Measurements from ENCODE around the gene SH3BGR.

Gene SH3BGR

DNA sequence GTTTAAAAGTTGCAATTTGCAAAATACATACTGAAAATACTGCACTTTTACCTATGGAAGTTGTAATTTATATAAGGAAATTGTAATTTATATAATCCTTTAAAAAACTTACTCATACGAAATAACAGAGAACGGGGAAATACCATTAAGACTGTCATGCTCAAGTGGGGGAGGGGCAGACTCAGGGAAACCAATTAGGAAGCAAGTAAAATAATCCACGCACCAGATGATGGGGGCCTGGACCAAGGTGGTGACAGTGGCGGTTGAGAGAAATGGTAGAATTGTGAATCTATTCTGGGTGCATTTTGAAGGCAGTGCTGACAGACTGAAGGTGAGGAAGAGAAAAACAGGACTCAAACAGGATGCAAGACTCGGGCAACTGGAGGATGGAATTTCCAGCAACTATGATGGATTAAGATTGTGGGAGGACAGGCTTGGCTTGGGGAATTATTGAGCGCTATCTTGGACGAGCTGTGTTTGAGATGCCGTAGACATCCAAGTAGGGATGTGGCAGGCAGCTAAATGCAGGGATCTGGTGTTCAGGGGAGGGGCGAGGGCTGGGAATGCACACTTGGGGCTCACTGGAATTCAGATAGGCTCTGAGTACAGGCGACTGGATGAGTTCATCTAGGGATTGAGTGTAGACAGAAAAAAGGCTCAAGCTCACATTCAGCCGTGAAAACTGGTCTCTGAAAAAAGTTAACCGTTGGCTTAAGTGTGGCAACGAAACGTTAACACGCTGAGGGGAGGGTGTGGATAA, 7.2 kb upstream of the SH3BGR start:
- Histone ChIP-seq H3K36me3 (ENCODE audit: control insufficient read depth, insufficient read depth, low read length, severe bottlenecking) (no peaks in the 10 kb centered on the region), H3K9ac (ENCODE audit: low read length) (peak overlapping the region; percentile 93), H3K4me1 (ENCODE audit: control insufficient read depth, insufficient read depth, low read length) (peaks cover 23% of the 10 kb centered on the region), H3K9me3 (ENCODE audit: control insufficient read depth, low read length) (no peaks in the 10 kb centered on the region), H3K4me3 (ENCODE audit: low read length) (peak overlapping the region; percentile 94), H3K27me3 (replicated peaks; ENCODE audit: control insufficient read depth, insufficient read depth, low read length) (no peaks in the 10 kb centered on the region)
- peak; percentile 77 for DNase-seq (ENCODE audit: low read depth)

DNA sequence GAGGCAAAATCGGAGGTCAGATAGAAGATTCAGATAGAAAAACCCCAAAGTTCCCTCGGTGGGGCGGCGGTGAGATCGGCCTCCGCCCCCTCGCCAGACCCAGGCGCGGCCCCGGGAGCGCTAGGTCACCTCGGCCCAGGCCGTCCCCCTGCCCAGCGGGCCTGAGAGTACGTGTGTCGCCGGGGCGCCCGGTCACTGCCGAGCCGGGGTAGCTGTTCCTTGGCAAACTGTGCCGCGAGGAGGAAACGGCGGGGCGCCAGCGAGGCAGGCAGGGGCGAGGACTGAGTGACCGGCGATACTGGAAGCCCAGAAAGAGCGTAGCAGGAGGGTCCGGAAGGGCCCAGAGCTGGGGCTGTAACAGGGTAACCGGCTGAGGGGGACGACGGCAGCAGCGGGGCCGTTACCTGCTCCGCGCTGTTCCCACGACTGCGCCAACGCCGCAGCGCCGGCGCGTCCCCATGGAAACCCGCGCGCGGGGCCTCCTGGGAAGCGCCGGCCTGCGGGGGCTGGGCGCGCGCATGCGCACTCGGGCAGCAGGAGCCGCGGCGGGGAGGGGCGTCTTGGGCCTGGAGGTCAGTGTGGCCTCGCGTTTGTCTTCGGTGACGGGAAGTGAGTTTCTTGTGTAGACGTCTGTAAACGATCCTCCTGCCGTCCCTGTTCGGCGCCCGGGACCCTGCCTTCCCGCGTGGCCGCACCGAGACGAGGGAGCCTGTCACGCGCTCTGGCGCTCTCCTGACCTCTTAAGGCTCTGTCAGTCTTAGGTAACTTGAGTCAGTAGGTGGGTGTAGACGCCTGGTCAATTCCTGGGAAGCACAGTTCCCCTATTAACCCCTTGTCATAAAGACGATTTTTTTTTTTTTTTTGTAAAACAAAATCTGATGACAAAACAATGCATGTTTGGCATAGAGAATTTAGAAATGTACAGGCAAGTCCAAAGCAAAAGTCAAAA, 6.2 kb upstream of the SH3BGR start, which contains the start of gene LCA5L:
TSS of gene LCA5L (minus strand) at position 458 of the 949 bp plus-strand sequence. CDS start 17,285 bp downstream, outside the sequence.
- peaks cover 28% of the 10 kb centered on the region for H3K4me1 ChIP-seq (ENCODE audit: control insufficient read depth, insufficient read depth, low read length)
- no peaks in the 10 kb centered on the region for H3K36me3 ChIP-seq (ENCODE audit: control insufficient read depth, insufficient read depth, low read length, severe bottlenecking)
- peak within 1 kb of the TSS; percentile 94 for H3K4me3 ChIP-seq (ENCODE audit: low read length)
- DNase-seq (ENCODE audit: low read depth): peak; percentile 95
- peak within 1 kb of the TSS; percentile 93 for H3K9ac ChIP-seq (ENCODE audit: low read length)
- H3K27me3 ChIP-seq (replicated peaks; ENCODE audit: control insufficient read depth, insufficient read depth, low read length): no peaks in the 10 kb centered on the region
- no peaks in the 10 kb centered on the region for H3K9me3 ChIP-seq (ENCODE audit: control insufficient read depth, low read length)

DNA sequence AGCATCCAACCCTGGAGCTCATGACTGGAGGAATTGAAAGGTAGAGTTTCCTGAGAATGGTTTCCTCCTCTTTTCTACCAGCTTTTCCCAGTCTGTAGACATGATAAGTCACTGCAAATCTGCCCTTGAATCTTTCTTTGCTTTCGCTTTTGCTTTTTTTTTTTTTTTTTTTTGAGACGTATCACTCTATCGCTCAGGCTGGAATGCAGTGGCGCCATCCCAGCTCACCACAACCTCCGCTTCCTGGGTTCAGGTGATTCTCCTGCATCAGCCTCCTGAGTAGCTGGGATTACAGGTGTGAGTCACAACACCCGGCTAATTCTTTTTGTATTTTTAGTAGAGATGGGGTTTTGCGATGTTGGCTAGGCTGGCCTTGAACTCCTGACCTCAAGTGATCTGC, 4.5 kb upstream of the SH3BGR start:
- no peaks in the 10 kb centered on the region for H3K36me3 ChIP-seq (ENCODE audit: control insufficient read depth, insufficient read depth, low read length, severe bottlenecking)
- no peak overlapping the region for H3K4me3 ChIP-seq (ENCODE audit: low read length)
- DNase-seq (ENCODE audit: low read depth): no peak
- H3K4me1 ChIP-seq (ENCODE audit: control insufficient read depth, insufficient read depth, low read length): peaks cover 31% of the 10 kb centered on the region
- H3K9ac ChIP-seq (ENCODE audit: low read length): no peak overlapping the region
- no peaks in the 10 kb centered on the region for H3K9me3 ChIP-seq (ENCODE audit: control insufficient read depth, low read length)
- no peaks in the 10 kb centered on the region for H3K27me3 ChIP-seq (replicated peaks; ENCODE audit: control insufficient read depth, insufficient read depth, low read length)

GRCh38 chr21:39452207-39452969, 618 bp downstream of the SH3BGR start:
- Histone ChIP-seq H3K9ac (ENCODE audit: low read length) (no peak overlapping the region), H3K4me1 (ENCODE audit: control insufficient read depth, insufficient read depth, low read length) (peaks cover 20% of the 10 kb centered on the region), H3K9me3 (ENCODE audit: control insufficient read depth, low read length) (no peaks in the 10 kb centered on the region), H3K27me3 (replicated peaks; ENCODE audit: control insufficient read depth, insufficient read depth, low read length) (no peaks in the 10 kb centered on the region), H3K4me3 (ENCODE audit: low read length) (peak overlapping the region; percentile 61), H3K36me3 (ENCODE audit: control insufficient read depth, insufficient read depth, low read length, severe bottlenecking) (no peaks in the 10 kb centered on the region)
- DNase-seq (ENCODE audit: low read depth): peak; percentile 70

- DNase-seq (ENCODE audit: low read depth): peak; percentile 22
- Histone ChIP-seq H3K4me1 (ENCODE audit: control insufficient read depth, insufficient read depth, low read length) (peaks cover 20% of the 10 kb centered on the region), H3K9me3 (ENCODE audit: control insufficient read depth, low read length) (no peaks in the 10 kb centered on the region), H3K9ac (ENCODE audit: low read length) (no peak overlapping the region), H3K4me3 (ENCODE audit: low read length) (no peak overlapping the region), H3K27me3 (replicated peaks; ENCODE audit: control insufficient read depth, insufficient read depth, low read length) (no peaks in the 10 kb centered on the region), H3K36me3 (ENCODE audit: control insufficient read depth, insufficient read depth, low read length, severe bottlenecking) (no peaks in the 10 kb centered on the region)
Observed at GRCh38 chr21:39452970-39453342, 1.2 kb downstream of the SH3BGR start.

DNA sequence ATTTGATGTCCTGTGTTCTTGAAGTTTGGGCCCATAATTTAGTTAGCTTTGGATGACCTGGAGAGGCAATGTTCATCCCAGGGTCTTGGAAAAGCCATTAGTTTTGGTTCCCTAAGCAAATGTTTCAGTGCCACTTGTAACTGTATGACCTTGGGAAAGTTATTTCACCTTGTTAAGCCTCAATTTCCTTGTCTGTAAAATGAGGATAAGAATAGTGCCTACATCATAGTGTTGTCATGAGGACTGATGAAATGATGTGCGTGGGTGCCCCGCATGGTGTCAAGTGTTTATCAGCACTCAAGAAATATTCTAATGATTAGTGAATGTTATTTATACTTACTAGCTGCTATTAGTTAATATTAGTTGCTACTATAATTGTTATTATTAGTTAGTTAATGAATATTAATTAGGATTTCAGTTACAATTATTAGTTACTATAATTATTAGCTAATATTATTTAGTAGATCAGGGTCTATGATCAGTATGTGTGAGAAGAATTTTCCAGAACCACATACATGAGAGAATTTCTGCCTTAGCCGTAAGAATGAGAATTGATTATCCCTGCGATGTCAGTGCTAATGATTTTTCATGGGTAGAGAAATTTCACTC, 1.9 kb downstream of the SH3BGR start:
- Histone ChIP-seq H3K9me3 (ENCODE audit: control insufficient read depth, low read length) (no peaks in the 10 kb centered on the region), H3K36me3 (ENCODE audit: control insufficient read depth, insufficient read depth, low read length, severe bottlenecking) (no peaks in the 10 kb centered on the region), H3K9ac (ENCODE audit: low read length) (no peak overlapping the region), H3K4me1 (ENCODE audit: control insufficient read depth, insufficient read depth, low read length) (peaks cover 20% of the 10 kb centered on the region), H3K4me3 (ENCODE audit: low read length) (no peak overlapping the region), H3K27me3 (replicated peaks; ENCODE audit: control insufficient read depth, insufficient read depth, low read length) (no peaks in the 10 kb centered on the region)
- DNase-seq (ENCODE audit: low read depth): no peak

DNA sequence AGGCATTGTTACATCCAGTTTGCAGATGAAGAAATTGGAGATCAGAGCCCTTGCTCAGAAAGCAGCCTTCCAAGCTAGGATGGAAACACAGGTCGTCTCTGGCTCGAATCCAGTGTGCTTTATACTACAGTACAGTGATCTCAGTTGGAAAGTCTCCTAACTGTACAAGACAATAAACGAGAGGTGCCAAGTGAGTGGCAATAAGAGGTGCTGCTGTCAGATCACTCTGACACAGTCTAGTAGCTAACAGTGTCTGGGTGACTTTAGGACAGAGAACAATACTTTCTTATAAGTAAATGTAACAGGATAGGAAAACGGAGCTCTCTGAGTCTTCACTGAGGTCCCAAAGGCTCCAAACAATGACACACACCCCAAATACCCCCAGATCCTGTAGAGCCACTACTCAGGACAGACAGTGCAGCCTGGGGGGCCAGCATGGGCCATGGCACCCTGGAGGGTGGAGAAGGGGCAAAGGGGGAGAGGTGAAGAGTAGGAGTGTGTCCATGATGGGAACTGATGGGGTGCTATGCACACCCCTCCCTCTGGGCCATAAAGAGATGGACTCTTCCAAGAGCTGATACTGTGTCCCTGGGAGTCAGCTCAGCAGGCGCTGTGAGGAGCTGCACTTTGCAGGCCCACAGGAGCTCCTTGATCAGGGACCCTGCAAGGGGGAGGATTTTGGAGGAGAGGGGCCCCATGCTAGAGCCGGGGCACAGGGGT, 3.3 kb downstream of the SH3BGR start:
- Histone ChIP-seq H3K9me3 (ENCODE audit: control insufficient read depth, low read length) (no peaks in the 10 kb centered on the region), H3K36me3 (ENCODE audit: control insufficient read depth, insufficient read depth, low read length, severe bottlenecking) (no peaks in the 10 kb centered on the region), H3K4me1 (ENCODE audit: control insufficient read depth, insufficient read depth, low read length) (peaks cover 20% of the 10 kb centered on the region), H3K4me3 (ENCODE audit: low read length) (no peak overlapping the region), H3K9ac (ENCODE audit: low read length) (no peak overlapping the region), H3K27me3 (replicated peaks; ENCODE audit: control insufficient read depth, insufficient read depth, low read length) (no peaks in the 10 kb centered on the region)
- no peak for DNase-seq (ENCODE audit: low read depth)

GRCh38 chr21:39456665-39457064, 4.9 kb downstream of the SH3BGR start:
- no peak for DNase-seq (ENCODE audit: low read depth)
- H3K27me3 ChIP-seq (replicated peaks; ENCODE audit: control insufficient read depth, insufficient read depth, low read length): no peaks in the 10 kb centered on the region

GRCh38 chr21:39461419-39461818, 9.6 kb downstream of the SH3BGR start:
- Histone ChIP-seq H3K36me3 (ENCODE audit: control insufficient read depth, insufficient read depth, low read length, severe bottlenecking) (no peaks in the 10 kb centered on the region), H3K9ac (ENCODE audit: low read length) (no peak overlapping the region), H3K4me3 (ENCODE audit: low read length) (no peak overlapping the region), H3K9me3 (ENCODE audit: control insufficient read depth, low read length) (no peaks in the 10 kb centered on the region), H3K27me3 (replicated peaks; ENCODE audit: control insufficient read depth, insufficient read depth, low read length) (no peaks in the 10 kb centered on the region), H3K4me1 (ENCODE audit: control insufficient read depth, insufficient read depth, low read length) (no peaks in the 10 kb centered on the region)
- no peak for DNase-seq (ENCODE audit: low read depth)

More at GRCh38 chr21:39456665-39457064, 4.9 kb downstream of the SH3BGR start:
- no peaks in the 10 kb centered on the region for H3K36me3 ChIP-seq (ENCODE audit: control insufficient read depth, insufficient read depth, low read length, severe bottlenecking)
- H3K4me1 ChIP-seq (ENCODE audit: control insufficient read depth, insufficient read depth, low read length): peaks cover 10% of the 10 kb centered on the region
- no peak overlapping the region for H3K9ac ChIP-seq (ENCODE audit: low read length)
- H3K9me3 ChIP-seq (ENCODE audit: control insufficient read depth, low read length): no peaks in the 10 kb centered on the region
- H3K4me3 ChIP-seq (ENCODE audit: low read length): no peak overlapping the region

DNA sequence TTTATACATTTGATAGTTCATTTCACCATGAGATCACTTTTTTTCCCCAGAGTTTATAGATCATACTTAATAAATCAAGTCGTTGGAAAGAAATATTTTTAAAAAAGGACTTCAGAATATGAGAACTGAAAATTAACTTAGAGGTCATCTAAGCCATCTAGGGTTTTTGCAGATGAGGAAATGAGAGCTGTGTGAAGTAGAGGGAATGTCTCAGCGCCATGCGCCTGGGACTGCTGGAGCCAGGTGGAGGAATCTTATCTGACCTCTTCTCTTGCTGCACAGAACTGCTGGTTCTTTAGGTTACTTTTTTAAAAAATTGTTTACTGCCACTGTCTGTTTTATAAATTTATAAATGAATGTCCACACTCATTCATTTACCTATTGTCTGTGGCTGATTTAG, 11.5 kb downstream of the SH3BGR start:
- Histone ChIP-seq H3K9me3 (ENCODE audit: control insufficient read depth, low read length) (no peaks in the 10 kb centered on the region), H3K9ac (ENCODE audit: low read length) (no peak overlapping the region), H3K4me3 (ENCODE audit: low read length) (no peak overlapping the region), H3K4me1 (ENCODE audit: control insufficient read depth, insufficient read depth, low read length) (no peaks in the 10 kb centered on the region), H3K36me3 (ENCODE audit: control insufficient read depth, insufficient read depth, low read length, severe bottlenecking) (no peaks in the 10 kb centered on the region), H3K27me3 (replicated peaks; ENCODE audit: control insufficient read depth, insufficient read depth, low read length) (no peaks in the 10 kb centered on the region)
- DNase-seq (ENCODE audit: low read depth): no peak
